Measurements from ENCODE around the gene NCAPH2. TPM values are rescaled to one million over a fixed set of nuclear protein-coding genes. Genes with fewer than 3 reads are reported as not detected.

Gene NCAPH2
- total RNA-seq, 1 donor from 2014 or later, result 41.7 TPM

GRCh38 chr22:50488006-50488677, 19.9 kb upstream of the NCAPH2 start:
- Histone ChIP-seq H3K4me1 (no peaks in the 10 kb centered on the region), H3K36me3 (no peaks in the 10 kb centered on the region), H3K27ac (no peak overlapping the region), H3K27me3 (no peaks in the 10 kb centered on the region), H3K9me3 (no peaks in the 10 kb centered on the region), H3K4me3 (no peak overlapping the region)
- intact Hi-C loops (cut with DNase I), result no loop called here
- TF ChIP-seq, protein P1, sequence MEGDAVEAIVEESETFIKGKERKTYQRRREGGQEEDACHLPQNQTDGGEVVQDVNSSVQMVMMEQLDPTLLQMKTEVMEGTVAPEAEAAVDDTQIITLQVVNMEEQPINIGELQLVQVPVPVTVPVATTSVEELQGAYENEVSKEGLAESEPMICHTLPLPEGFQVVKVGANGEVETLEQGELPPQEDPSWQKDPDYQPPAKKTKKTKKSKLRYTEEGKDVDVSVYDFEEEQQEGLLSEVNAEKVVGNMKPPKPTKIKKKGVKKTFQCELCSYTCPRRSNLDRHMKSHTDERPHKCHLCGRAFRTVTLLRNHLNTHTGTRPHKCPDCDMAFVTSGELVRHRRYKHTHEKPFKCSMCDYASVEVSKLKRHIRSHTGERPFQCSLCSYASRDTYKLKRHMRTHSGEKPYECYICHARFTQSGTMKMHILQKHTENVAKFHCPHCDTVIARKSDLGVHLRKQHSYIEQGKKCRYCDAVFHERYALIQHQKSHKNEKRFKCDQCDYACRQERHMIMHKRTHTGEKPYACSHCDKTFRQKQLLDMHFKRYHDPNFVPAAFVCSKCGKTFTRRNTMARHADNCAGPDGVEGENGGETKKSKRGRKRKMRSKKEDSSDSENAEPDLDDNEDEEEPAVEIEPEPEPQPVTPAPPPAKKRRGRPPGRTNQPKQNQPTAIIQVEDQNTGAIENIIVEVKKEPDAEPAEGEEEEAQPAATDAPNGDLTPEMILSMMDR (IDR thresholded peaks at IDR 0.05), result no peak
- DNase-seq (ENCODE audit: low spot score in 2 of 2), result no peak

- Histone ChIP-seq H3K36me3 (no peaks in the 10 kb centered on the region), H3K9me3 (no peaks in the 10 kb centered on the region), H3K4me3 (no peak overlapping the region), H3K27ac (no peak overlapping the region), H3K27me3 (no peaks in the 10 kb centered on the region), H3K4me1 (no peaks in the 10 kb centered on the region)
- no peak for DNase-seq (ENCODE audit: low spot score in 2 of 2)
- TF ChIP-seq, protein P1 (IDR thresholded peaks at IDR 0.05), result no peak
- intact Hi-C loops (cut with DNase I), result no loop called here
These were observed 19.1 kb upstream of the NCAPH2 start for GRCh38 chr22:50488886-50489285.

DNA sequence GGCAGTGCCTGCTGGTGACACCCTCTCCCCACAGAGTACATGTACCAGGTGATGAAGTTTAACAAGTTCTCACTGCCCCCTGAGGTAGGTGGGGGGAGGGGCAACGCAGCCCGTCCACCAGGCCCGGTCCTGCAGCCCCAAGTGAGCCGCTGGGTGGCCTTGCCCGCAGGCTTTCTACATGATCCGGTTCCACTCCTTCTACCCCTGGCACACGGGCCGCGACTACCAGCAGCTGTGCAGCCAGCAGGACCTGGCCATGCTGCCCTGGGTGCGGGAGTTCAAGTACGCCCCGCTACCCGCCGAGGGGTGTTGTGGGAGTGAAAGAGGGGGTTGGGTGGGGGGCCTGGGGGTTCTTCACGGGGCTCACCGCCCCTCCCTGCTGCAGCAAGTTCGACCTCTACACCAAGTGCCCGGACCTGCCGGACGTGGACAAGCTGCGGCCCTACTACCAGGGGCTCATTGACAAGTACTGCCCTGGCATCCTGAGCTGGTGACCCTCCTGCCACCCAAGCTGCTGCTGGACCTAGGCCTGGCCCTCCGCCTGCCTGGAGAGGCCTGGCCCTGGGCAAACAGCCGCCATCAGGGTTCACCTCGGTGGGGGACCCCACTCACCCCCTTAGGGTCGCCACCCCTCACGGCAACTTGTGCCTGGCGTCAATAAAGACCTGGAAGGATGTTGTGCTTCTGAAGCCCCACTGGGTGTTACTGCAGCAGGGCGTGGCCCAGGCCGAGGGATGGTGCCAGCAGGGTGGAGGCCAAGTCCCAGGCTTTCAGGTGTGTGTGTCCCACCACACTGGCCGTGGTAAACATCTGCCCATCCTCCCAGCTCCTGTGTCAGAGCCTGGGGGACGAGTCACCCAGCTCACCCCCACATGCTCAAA, 18.4 kb upstream of the NCAPH2 start:
- Histone ChIP-seq H3K4me3 (no peak overlapping the region), H3K9me3 (no peaks in the 10 kb centered on the region), H3K27ac (no peak overlapping the region), H3K4me1 (no peaks in the 10 kb centered on the region), H3K36me3 (no peaks in the 10 kb centered on the region), H3K27me3 (no peaks in the 10 kb centered on the region)
- TF ChIP-seq, protein P1 (IDR thresholded peaks at IDR 0.05), result no peak
- intact Hi-C loops (cut with DNase I), result no loop called here
- no peak for DNase-seq (ENCODE audit: low spot score in 2 of 2)

GRCh38 chr22:50490531-50491308, 17.3 kb upstream of the NCAPH2 start:
- Histone ChIP-seq H3K4me1 (no peaks in the 10 kb centered on the region), H3K27me3 (no peaks in the 10 kb centered on the region), H3K4me3 (no peak overlapping the region), H3K9me3 (no peaks in the 10 kb centered on the region), H3K27ac (no peak overlapping the region), H3K36me3 (no peaks in the 10 kb centered on the region)
- no peak for DNase-seq (ENCODE audit: low spot score in 2 of 2)
- intact Hi-C loops (cut with DNase I), result no loop called here
- TF ChIP-seq, protein P1 (IDR thresholded peaks at IDR 0.05), result no peak

DNA sequence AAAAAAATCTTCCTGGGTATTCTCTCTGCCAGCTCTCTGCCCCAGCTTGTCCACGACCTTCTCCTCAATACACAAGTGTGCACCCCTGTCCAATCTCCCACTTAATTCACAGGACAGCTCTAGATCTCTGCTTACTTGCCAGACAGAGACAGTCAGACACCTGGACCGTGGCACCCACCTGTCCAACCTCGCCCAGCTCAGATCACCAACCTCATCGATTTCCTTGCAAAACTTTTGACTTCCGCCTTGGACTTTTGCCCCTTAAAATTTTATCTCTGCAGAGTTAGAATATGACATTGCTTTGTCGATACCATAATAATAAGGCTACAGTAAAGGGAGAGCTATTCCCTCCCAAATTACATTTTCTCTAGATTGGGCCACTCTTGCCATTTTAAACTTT, 10.9 kb upstream of the NCAPH2 start:
- H3K4me1 ChIP-seq, result no peaks in the 10 kb centered on the region

More for the DNA sequence above, 10.9 kb upstream of the NCAPH2 start:
- no peaks in the 10 kb centered on the region for H3K36me3 ChIP-seq
- no peaks in the 10 kb centered on the region for H3K9me3 ChIP-seq
- H3K27ac ChIP-seq, result no peak overlapping the region
- intact Hi-C loops (cut with DNase I), result no loop called here
- H3K27me3 ChIP-seq, result no peaks in the 10 kb centered on the region
- no peak for DNase-seq (ENCODE audit: low spot score in 2 of 2)
- TF ChIP-seq, protein P1 (IDR thresholded peaks at IDR 0.05), result no peak
- no peak overlapping the region for H3K4me3 ChIP-seq
